ENCODE data around the gene TATDN2. TPM values are rescaled to one million over a fixed set of nuclear protein-coding genes. Genes with fewer than 3 reads are reported as not detected.

The TATDN2 gene
- total RNA-seq, 6 experiments from 2014 or later: 29.6 to 33.4 (median 30.7) TPM

DNA sequence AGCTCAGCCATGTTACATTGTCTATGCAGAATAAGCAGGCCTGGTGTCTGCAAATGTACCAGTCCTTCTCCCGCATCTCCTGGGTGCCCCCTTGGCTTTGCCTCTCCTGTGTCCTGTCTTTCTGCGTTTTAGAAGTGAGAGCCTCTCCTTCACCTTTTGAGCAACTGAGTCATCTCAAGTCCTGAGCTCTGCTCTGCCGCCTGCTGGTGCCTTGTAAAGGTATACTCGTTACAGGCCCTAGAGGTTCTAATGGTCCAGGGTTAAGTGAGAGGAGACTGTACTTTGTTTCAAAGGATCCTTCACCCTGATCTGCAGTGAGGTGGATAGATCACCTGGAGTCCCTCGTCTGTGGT is 31.9 kb downstream of the TATDN2 start:
- H3K27me3 Mint-ChIP-seq (ENCODE audit: insufficient read depth): no peaks in the 10 kb centered on the region; the same call in 1 of the 2 replicates
- H3K4me3 Mint-ChIP-seq: no peak overlapping the region
- peak; percentile 51; the same call in 1 of the 2 replicates for TF ChIP-seq CTCF (IDR thresholded peaks at IDR 0.05)
- H3K9me3 Mint-ChIP-seq: no peaks in the 10 kb centered on the region
- H3K27ac Mint-ChIP-seq: no peak overlapping the region
- H3K4me1 Mint-ChIP-seq (ENCODE audit: low read depth): no peaks in the 10 kb centered on the region
- H3K36me3 Mint-ChIP-seq (ENCODE audit: low read depth): peaks cover 6% of the 10 kb centered on the region; the same call in 1 of the 2 replicates
- no peak for DNase-seq

GRCh38 chr3:10280571-10280970 is 32.3 kb downstream of the TATDN2 start:
- DNase-seq: no peak
- Mint-ChIP-seq H3K9me3 (no peaks in the 10 kb centered on the region), H3K27ac (no peak overlapping the region), H3K27me3 (ENCODE audit: insufficient read depth) (no peaks in the 10 kb centered on the region; the same call in 1 of the 2 replicates), H3K4me3 (no peak overlapping the region), H3K36me3 (ENCODE audit: low read depth) (peaks cover 6% of the 10 kb centered on the region; the same call in 1 of the 2 replicates), H3K4me1 (ENCODE audit: low read depth) (no peaks in the 10 kb centered on the region)
- no peak for TF ChIP-seq CTCF (IDR thresholded peaks at IDR 0.05)

DNA sequence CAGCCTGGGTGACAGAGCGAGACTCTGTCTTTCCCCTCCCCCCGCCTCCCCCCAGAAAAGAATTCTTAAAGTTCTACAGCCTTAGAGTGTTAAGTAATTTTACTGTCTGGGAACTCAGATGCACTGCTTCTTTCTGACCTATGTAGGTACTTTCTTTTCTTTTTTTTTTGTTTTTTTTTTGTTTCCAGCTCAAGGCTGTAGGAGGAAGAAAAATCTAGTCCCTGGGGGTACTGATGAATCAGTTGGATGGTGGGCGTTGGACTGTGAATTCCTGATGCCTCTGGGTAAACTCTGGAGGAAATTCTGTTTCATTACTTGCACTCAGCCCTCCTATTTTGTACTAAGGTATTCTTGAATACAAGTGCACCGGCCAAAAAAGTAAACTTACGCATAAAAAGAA is 33.7 kb downstream of the TATDN2 start:
- DNase-seq: no peak
- peaks cover 2% of the 10 kb centered on the region; the same call in 1 of the 2 replicates for H3K27me3 Mint-ChIP-seq (ENCODE audit: insufficient read depth)
- no peak overlapping the region for H3K27ac Mint-ChIP-seq

GRCh38 chr3:10283638-10284037 is 35.4 kb downstream of the TATDN2 start:
- no peak for DNase-seq
- peaks cover 6% of the 10 kb centered on the region; the same call in 1 of the 2 replicates for H3K4me1 Mint-ChIP-seq (ENCODE audit: low read depth)
- no peaks in the 10 kb centered on the region for H3K9me3 Mint-ChIP-seq
- peaks cover 2% of the 10 kb centered on the region; the same call in 1 of the 2 replicates for H3K27me3 Mint-ChIP-seq (ENCODE audit: insufficient read depth)
- H3K27ac Mint-ChIP-seq: no peak overlapping the region
- peaks cover 6% of the 10 kb centered on the region; the same call in 1 of the 2 replicates for H3K36me3 Mint-ChIP-seq (ENCODE audit: low read depth)
- no peak overlapping the region for H3K4me3 Mint-ChIP-seq
- TF ChIP-seq CTCF (IDR thresholded peaks at IDR 0.05): no peak

More for the DNA sequence above, 33.7 kb downstream of the TATDN2 start:
- peaks cover 2% of the 10 kb centered on the region; the same call in 1 of the 2 replicates for H3K4me1 Mint-ChIP-seq (ENCODE audit: low read depth)
- H3K4me3 Mint-ChIP-seq: no peak overlapping the region
- H3K36me3 Mint-ChIP-seq (ENCODE audit: low read depth): peaks cover 6% of the 10 kb centered on the region; the same call in 1 of the 2 replicates
- no peak for TF ChIP-seq CTCF (IDR thresholded peaks at IDR 0.05)
- H3K9me3 Mint-ChIP-seq: no peaks in the 10 kb centered on the region

DNA sequence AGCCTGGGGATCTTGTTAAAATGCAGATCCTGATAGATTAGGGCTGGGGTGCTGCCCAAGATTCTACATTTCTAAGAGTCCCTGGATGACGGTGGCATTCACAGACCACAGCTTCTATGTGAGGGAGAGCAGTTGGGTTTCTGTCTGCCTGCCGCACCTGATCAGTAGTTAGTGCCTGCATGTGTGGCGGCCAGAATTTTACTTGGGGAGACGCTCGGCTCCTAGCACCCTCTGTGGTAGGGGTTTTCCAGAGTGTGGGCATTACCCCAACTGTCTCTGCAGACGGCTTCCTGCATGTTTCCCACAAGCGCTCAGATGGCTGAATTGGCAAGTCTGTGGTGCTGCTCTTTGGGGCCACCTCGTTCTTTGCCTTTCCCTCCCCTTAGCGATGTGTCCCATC is 36.2 kb downstream of the TATDN2 start:
- no peak for TF ChIP-seq CTCF (IDR thresholded peaks at IDR 0.05)
- no peak overlapping the region for H3K4me3 Mint-ChIP-seq
- H3K9me3 Mint-ChIP-seq: no peaks in the 10 kb centered on the region
- peaks cover 6% of the 10 kb centered on the region; the same call in 1 of the 2 replicates for H3K4me1 Mint-ChIP-seq (ENCODE audit: low read depth)
- peaks cover 6% of the 10 kb centered on the region; the same call in 1 of the 2 replicates for H3K36me3 Mint-ChIP-seq (ENCODE audit: low read depth)
- peaks cover 2% of the 10 kb centered on the region; the same call in 1 of the 2 replicates for H3K27me3 Mint-ChIP-seq (ENCODE audit: insufficient read depth)
- H3K27ac Mint-ChIP-seq: no peak overlapping the region
- no peak for DNase-seq

Data from HFFc6 (cell line).